Naive thymus-derived CD4-positive, alpha-beta T cell (primary cell): Measurements from ENCODE around the gene PTPRN2. TPM values are rescaled to one million over a fixed set of nuclear protein-coding genes. Genes with fewer than 3 reads are reported as not detected.

Experiments
- ATAC-seq: fragments of 150-1000 bp; cut with Tn5 transposase; 2 replicates; pipeline ENCODE4 v1.10.0; 2021; ENCODE audit warnings: mild to moderate bottlenecking, moderate library complexity
- CTCF ChIA-PET: fragments of 350-600 bp; sonication (Branson Sonifier 250); formaldehyde crosslinking; loops from one replicate; lab custom pipeline; 2021; ENCODE audit warnings: antibody characterized with exemption; lab: Charles Lee
- POLR2A ChIA-PET: fragments of 350-600 bp; sonication (Branson Sonifier 250); formaldehyde crosslinking; loops from one replicate; lab custom pipeline; 2021; ENCODE audit warnings: antibody characterized with exemption, inconsistent platforms; lab: Charles Lee
- DNase-seq, 9 donors: peaks; one replicate each; pipeline versions ENCODE4 v3.0.0 to v3.0.0-alpha.2; 2020 to 2022; ENCODE audit warnings: mixed read lengths in 1 of 9
- H3K27ac ChIP-seq: one replicate; pipeline ENCODE4 v1.7.0; 2013; ENCODE audit warnings: mild to moderate bottlenecking, low read depth, low read length, moderate library complexity
- H3K27me3 ChIP-seq, 2 donors: one replicate each; pipeline ENCODE4 v1.7.0; 2013; ENCODE audit warnings: low read length in 2 of 2, mild to moderate bottlenecking in 2 of 2, moderate library complexity in 2 of 2; ENCODE audit not compliant: control insufficient read depth in 2 of 2, insufficient read depth in 2 of 2
- H3K36me3 ChIP-seq, 3 experiments: 1 replicate in 2 of 3; 2 replicates in 1 of 3; pipeline ENCODE4 v1.7.0; 2013; ENCODE audit warnings: low read length in 3 of 3, mild to moderate bottlenecking in 3 of 3, moderate library complexity in 1 of 3; ENCODE audit not compliant: insufficient read depth in 3 of 3, control insufficient read depth in 2 of 3
- H3K4me1 ChIP-seq, 2 donors: one replicate each; pipeline ENCODE4 v1.7.0; 2013; ENCODE audit warnings: low read length in 2 of 2, mild to moderate bottlenecking in 2 of 2, moderate library complexity in 1 of 2; ENCODE audit not compliant: control insufficient read depth in 2 of 2, insufficient read depth in 2 of 2
- H3K4me3 ChIP-seq: 2 replicates; pipeline ENCODE4 v1.7.0; 2013; ENCODE audit warnings: mild to moderate bottlenecking, low read length
- H3K9me3 ChIP-seq, 3 experiments: 1 replicate in 2 of 3; 2 replicates in 1 of 3; pipeline ENCODE4 v1.7.0; 2013; ENCODE audit warnings: low read length in 3 of 3; ENCODE audit not compliant: control insufficient read depth in 2 of 3
- H3K27ac Mint-ChIP-seq, 9 donors: one replicate each; pipeline ENCODE4 v1.8.0; 2020 to 2022; ENCODE audit warnings: mixed read lengths in 9 of 9, mild to moderate bottlenecking in 8 of 9, moderate library complexity in 5 of 9, inconsistent platforms in 2 of 9
- H3K27me3 Mint-ChIP-seq, 5 donors: one replicate each; pipeline ENCODE4 v1.8.0; 2021 to 2022; ENCODE audit warnings: mixed read lengths in 5 of 5, mild to moderate bottlenecking in 1 of 5
- H3K36me3 Mint-ChIP-seq, 5 donors: one replicate each; pipeline ENCODE4 v1.8.0; 2020 to 2022; ENCODE audit warnings: mixed read lengths in 5 of 5, mild to moderate bottlenecking in 3 of 5, inconsistent platforms in 1 of 5
- H3K4me1 Mint-ChIP-seq, 7 donors: one replicate each; pipeline ENCODE4 v1.8.0; 2020 to 2022; ENCODE audit warnings: mixed read lengths in 7 of 7, mild to moderate bottlenecking in 3 of 7, inconsistent platforms in 1 of 7
- H3K4me3 Mint-ChIP-seq, 10 donors: one replicate each; pipeline ENCODE4 v1.8.0; 2020 to 2022; ENCODE audit warnings: mild to moderate bottlenecking in 10 of 10, mixed read lengths in 10 of 10, moderate library complexity in 6 of 10, inconsistent platforms in 2 of 10
- H3K9me3 Mint-ChIP-seq, 11 donors: one replicate each; pipeline ENCODE4 v1.8.0; 2020 to 2022; ENCODE audit warnings: mixed read lengths in 11 of 11, mild to moderate bottlenecking in 4 of 11, inconsistent platforms in 1 of 11, moderate library complexity in 1 of 11
- intact Hi-C, 2 donors: fragments of 100-400 bp; cut with micrococcal nuclease; formaldehyde crosslinking; loops; one replicate each; pipeline ENCODE4 v1.15.1; 2023
- polyA plus RNA-seq, 2 donors: library from polyadenylated mRNA; unstranded; fragments of 300-500 nt; fragmentation: Illumina TruSeq; gene quantifications; one replicate each; pipeline ENCODE4 v1.2.3, GENCODE V29; 2021
- total RNA-seq, 6 experiments: library from RNA in 5 of 6; stranded (reverse) in 5 of 6; gene quantifications; 1 replicate in 5 of 6; 2 replicates in 1 of 6; pipeline ENCODE4 v1.2.3 and lab custom pipeline; 2021 to 2026

PTPRN2 gene
- total and polyA plus RNA-seq, 7 experiments from 2014 or later = 0.58 to 2.3 (median 1.4) TPM

- H3K4me3 Mint-ChIP-seq = peak overlapping the region in 5 of 10 donors; percentile 32 to 84 (median 59)
- no peak for ATAC-seq
- H3K27me3 Mint-ChIP-seq = peaks cover 36 to 58% (median 49%) of the 10 kb centered on the region in 5 donors
- Histone ChIP-seq H3K27me3 (peaks cover 0 to 24% of the 10 kb centered on the region in 2 donors), H3K9me3 (no peaks in the 10 kb centered on the region), H3K27ac (no peak overlapping the region), H3K4me1 (peaks cover 3 to 11% of the 10 kb centered on the region in 2 donors), H3K36me3 (no peaks in the 10 kb centered on the region), H3K4me3 (no peak overlapping the region)
- peaks cover 0 to 7% (median 0%) of the 10 kb centered on the region in 5 donors for H3K36me3 Mint-ChIP-seq
- CTCF ChIA-PET = no interaction called here
- POLR2A ChIA-PET = no interaction called here
- H3K9me3 Mint-ChIP-seq = peaks cover 0 to 16% (median 6%) of the 10 kb centered on the region in 11 donors
- no peak for DNase-seq
- no peak overlapping the region for H3K27ac Mint-ChIP-seq
- intact Hi-C loops = no loop called here
- H3K4me1 Mint-ChIP-seq = peaks cover 0 to 22% (median 11%) of the 10 kb centered on the region in 7 donors
Observed at GRCh38 chr7:158586499-158587161, 993 bp downstream of the PTPRN2 start.

GRCh38 chr7:158585721-158586498, 1.7 kb downstream of the PTPRN2 start:
- H3K4me3 Mint-ChIP-seq = peak overlapping the region; percentile 53 to 84 (median 64)
- ChIA-PET POLR2A (no interaction called here), CTCF (no interaction called here)
- intact Hi-C loops = no loop called here
- H3K27me3 Mint-ChIP-seq = peaks cover 36 to 65% (median 52%) of the 10 kb centered on the region in 5 donors
- H3K36me3 Mint-ChIP-seq = peaks cover 0 to 7% (median 0%) of the 10 kb centered on the region in 5 donors
- H3K27ac Mint-ChIP-seq = no peak overlapping the region
- H3K4me1 ChIP-seq = peaks cover 3 to 11% of the 10 kb centered on the region in 2 donors
- ATAC-seq (no peak), DNase-seq (no peak)
- no peak overlapping the region for H3K27ac ChIP-seq
- H3K9me3 ChIP-seq = peaks cover 0 to 3% (median 0%) of the 10 kb centered on the region in 3 experiments
- no peaks in the 10 kb centered on the region for H3K36me3 ChIP-seq
- no peak overlapping the region for H3K4me3 ChIP-seq
- peaks cover 0 to 22% (median 11%) of the 10 kb centered on the region in 7 donors for H3K4me1 Mint-ChIP-seq
- peaks cover 0 to 22% (median 7%) of the 10 kb centered on the region in 11 donors for H3K9me3 Mint-ChIP-seq
- H3K27me3 ChIP-seq = peaks cover 0 to 24% of the 10 kb centered on the region in 2 donors

GRCh38 chr7:158584407-158584806, 3.2 kb downstream of the PTPRN2 start:
- Histone ChIP-seq H3K36me3 (no peaks in the 10 kb centered on the region), H3K27ac (no peak overlapping the region), H3K4me3 (no peak overlapping the region), H3K9me3 (peaks cover 0 to 17% (median 0%) of the 10 kb centered on the region in 3 experiments), H3K27me3 (peaks cover 0 to 24% of the 10 kb centered on the region in 2 donors), H3K4me1 (peaks cover 3 to 11% of the 10 kb centered on the region in 2 donors)
- ATAC-seq (no peak), DNase-seq (no peak)
- Mint-ChIP-seq H3K36me3 (peaks cover 0 to 11% (median 0%) of the 10 kb centered on the region in 5 donors), H3K27ac (no peak overlapping the region), H3K4me3 (peak overlapping the region in 2 of 10 donors; percentile 18 to 45), H3K27me3 (peaks cover 32 to 60% (median 51%) of the 10 kb centered on the region in 5 donors), H3K4me1 (peaks cover 0 to 22% (median 11%) of the 10 kb centered on the region in 7 donors), H3K9me3 (peaks cover 0 to 37% (median 21%) of the 10 kb centered on the region in 11 donors)
- ChIA-PET CTCF (no interaction called here), POLR2A (no interaction called here)
- intact Hi-C loops = no loop called here

GRCh38 chr7:158583810-158584209, 3.8 kb downstream of the PTPRN2 start:
- Histone ChIP-seq H3K36me3 (no peaks in the 10 kb centered on the region), H3K27ac (no peak overlapping the region), H3K4me1 (peaks cover 3 to 11% of the 10 kb centered on the region in 2 donors), H3K27me3 (peaks cover 0 to 24% of the 10 kb centered on the region in 2 donors), H3K4me3 (no peak overlapping the region), H3K9me3 (peaks cover 0 to 17% (median 0%) of the 10 kb centered on the region in 3 experiments)
- DNase-seq = no peak
- CTCF ChIA-PET = no interaction called here
- H3K9me3 Mint-ChIP-seq = peaks cover 0 to 41% (median 25%) of the 10 kb centered on the region in 11 donors
- ATAC-seq = no peak
- intact Hi-C loops = no loop called here
- POLR2A ChIA-PET = no interaction called here
- no peak overlapping the region for H3K27ac Mint-ChIP-seq
- H3K36me3 Mint-ChIP-seq = peaks cover 0 to 15% (median 0%) of the 10 kb centered on the region in 5 donors
- H3K27me3 Mint-ChIP-seq = peaks cover 26 to 56% (median 47%) of the 10 kb centered on the region in 5 donors
- H3K4me3 Mint-ChIP-seq = peak overlapping the region in 1 of 10 donors; percentile 34
- peaks cover 0 to 19% (median 11%) of the 10 kb centered on the region in 7 donors for H3K4me1 Mint-ChIP-seq

- Mint-ChIP-seq H3K27ac (no peak overlapping the region), H3K4me3 (no peak overlapping the region), H3K9me3 (peaks cover 0 to 44% (median 24%) of the 10 kb centered on the region in 11 donors), H3K27me3 (peaks cover 23 to 56% (median 44%) of the 10 kb centered on the region in 5 donors), H3K4me1 (peaks cover 0 to 17% (median 11%) of the 10 kb centered on the region in 7 donors), H3K36me3 (peaks cover 0 to 15% (median 0%) of the 10 kb centered on the region in 5 donors)
- no peak overlapping the region for H3K4me3 ChIP-seq
- H3K4me1 ChIP-seq = peaks cover 3 to 11% of the 10 kb centered on the region in 2 donors
- H3K27me3 ChIP-seq = peaks cover 0 to 24% of the 10 kb centered on the region in 2 donors
- POLR2A ChIA-PET = no interaction called here
- no peak for ATAC-seq
- DNase-seq = no peak
- peaks cover 0 to 17% (median 0%) of the 10 kb centered on the region in 3 experiments for H3K9me3 ChIP-seq
- H3K27ac ChIP-seq = no peak overlapping the region
- intact Hi-C loops = no loop called here
- CTCF ChIA-PET = no interaction called here
- no peaks in the 10 kb centered on the region for H3K36me3 ChIP-seq
Observed at GRCh38 chr7:158583143-158583542, 4.5 kb downstream of the PTPRN2 start.

GRCh38 chr7:158582089-158582456, 5.5 kb downstream of the PTPRN2 start:
- H3K27ac Mint-ChIP-seq = no peak overlapping the region
- H3K27ac ChIP-seq = no peak overlapping the region
- no peak overlapping the region for H3K4me3 Mint-ChIP-seq

More at GRCh38 chr7:158582089-158582456, 5.5 kb downstream of the PTPRN2 start:
- Mint-ChIP-seq H3K36me3 (peaks cover 0 to 15% (median 0%) of the 10 kb centered on the region in 5 donors), H3K9me3 (peaks cover 0 to 44% (median 25%) of the 10 kb centered on the region in 11 donors), H3K4me1 (peaks cover 0 to 17% (median 11%) of the 10 kb centered on the region in 7 donors), H3K27me3 (peaks cover 23 to 56% (median 44%) of the 10 kb centered on the region in 5 donors)
- ChIA-PET POLR2A (no interaction called here), CTCF (no interaction called here)
- H3K9me3 ChIP-seq = peaks cover 0 to 17% (median 0%) of the 10 kb centered on the region in 3 experiments
- no peak for DNase-seq
- peaks cover 3 to 11% of the 10 kb centered on the region in 2 donors for H3K4me1 ChIP-seq
- H3K36me3 ChIP-seq = no peaks in the 10 kb centered on the region
- intact Hi-C loops = no loop called here
- no peak overlapping the region for H3K4me3 ChIP-seq
- peaks cover 0 to 24% of the 10 kb centered on the region in 2 donors for H3K27me3 ChIP-seq
- no peak for ATAC-seq
